ENCODE measurements around the gene SGF29.
"Not testable (repeated sequence)": the region's sequence is repeated elsewhere in the genome, so short reads cannot be mapped to it uniquely, and the experiment has no call there.

SGF29 gene

DNA sequence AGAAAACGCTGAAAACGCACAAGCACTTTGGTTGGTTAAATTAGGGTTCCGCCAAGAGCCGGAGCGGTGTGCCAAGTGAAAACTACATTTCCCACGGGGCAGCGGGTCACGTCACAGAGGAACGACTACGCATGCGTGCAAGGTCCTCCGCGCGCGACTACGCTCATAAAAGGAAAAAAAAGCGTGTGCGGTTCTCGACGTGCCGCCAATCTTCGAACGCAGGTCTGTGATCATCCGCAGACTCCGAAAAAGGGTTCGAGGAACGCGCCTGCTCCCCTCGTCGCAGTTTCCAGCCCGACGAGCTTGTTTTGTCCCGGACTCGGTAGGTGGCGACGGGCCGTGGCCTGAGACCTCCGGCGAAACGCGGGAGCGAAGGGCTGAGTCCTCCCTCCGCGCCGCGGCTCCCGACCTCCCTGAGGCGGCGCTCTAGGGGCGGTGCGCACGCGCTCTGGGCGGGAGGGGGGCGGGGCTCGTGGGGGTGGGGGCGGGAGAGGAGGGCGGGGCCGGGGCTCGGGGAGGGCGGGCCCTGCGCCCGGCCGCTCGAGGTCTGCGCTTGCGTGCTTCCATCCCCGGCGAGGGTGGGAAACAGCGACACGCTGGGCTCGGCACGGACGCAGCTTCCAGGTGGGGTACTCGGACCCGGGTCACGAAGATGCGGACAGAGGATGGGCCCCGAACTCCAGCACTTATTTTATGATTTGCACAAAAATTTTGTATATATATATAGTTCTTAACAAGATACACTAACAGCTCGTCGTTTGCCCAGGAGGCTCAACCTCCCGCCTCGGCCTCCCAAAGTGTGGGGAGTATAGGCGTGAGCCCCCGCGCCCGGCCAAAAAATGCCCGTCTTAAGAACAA lies at the start of gene SGF29:
SGF29 (plus strand) TSS at position 145 of the 858 bp plus-strand sequence. CDS start 27,150 bp downstream, outside the sequence.
- DNase-seq: peak; percentile 86 to 91

DNA sequence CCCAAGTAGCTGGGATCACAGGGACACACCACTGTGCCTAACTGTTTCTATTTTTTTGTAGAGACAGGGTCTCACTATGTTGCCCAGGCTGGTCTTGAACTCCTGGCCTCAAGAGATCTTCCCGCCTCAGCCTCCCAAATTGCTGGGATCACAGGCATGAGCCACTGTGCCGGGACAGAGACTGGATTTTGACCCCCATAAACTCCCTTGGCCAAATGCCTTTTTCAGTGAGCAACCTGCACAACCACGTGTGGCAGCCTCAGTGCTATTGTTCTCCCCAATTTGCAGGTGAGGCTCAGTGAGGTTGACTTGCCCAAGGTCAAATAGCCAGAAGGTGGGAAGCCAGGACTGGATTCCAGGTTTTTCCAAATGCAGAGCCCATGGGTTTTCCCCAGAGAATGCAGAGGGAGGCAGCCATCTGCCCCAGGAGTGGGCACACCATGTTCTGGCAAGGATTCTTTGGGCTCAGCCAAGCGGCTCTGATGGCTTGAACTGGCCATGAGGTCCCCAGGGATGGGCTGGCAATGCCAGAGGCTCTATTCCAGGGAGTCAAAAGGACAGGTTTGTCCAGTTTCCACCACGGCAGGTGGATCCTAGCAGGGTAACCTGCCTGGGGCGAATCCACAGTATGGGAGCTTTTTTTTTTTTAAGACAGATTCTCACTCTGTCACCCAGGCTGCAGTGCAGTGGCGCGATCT lies 48.9 kb upstream of the SGF29 start:
- no peak for DNase-seq

DNA sequence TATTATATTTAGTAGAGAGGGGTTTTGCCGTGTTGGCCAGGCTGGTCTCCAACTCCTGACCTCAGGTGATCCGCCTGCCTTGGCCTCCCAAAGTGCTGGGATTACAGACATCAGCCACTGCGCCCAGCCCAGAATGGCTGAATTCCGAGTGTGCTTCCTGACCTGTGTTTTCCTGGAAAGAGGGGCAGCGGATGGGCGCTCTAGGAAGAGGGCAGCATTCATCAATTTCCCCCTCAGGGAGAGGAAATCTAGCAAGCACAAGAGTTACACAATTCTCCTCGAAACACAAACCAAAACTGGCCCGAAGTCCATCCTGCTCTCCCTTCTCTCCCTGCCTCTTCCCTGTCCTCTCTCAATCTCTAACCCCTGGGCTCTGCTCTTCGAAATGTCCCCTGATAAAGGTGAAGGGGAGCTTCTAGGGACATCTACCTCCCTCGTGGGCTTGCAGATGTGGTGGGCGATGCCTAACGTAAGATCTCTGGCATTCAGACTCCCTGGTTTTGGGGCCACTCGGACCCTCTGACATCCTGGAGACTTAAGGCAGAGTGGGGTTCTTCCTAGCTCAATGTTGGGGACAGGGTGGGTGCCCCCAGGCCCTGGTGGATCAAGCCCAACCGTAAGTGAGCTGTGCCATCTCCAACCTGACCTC lies 48.1 kb upstream of the SGF29 start:
- no peak for DNase-seq

DNA sequence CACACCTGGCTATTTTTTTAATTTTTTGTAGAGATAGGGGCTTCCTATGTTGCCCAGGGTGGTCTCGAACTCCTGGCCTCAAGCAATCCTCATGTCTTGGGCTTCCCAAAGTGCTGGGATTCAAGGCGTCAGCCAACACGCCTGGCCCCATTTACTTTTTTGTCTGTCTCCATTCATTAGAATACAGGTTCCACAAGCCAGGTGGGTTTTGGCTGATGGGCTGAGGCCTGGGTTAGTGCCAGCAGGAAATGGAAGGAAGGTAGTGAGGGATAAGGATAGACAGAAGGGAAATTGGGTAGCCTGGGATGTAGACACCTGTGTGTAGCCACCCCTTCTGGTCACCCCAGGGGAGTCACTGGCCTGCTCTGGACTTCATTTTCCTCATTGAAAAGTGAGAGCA lies 42.7 kb upstream of the SGF29 start:
- DNase-seq: no peak

DNA sequence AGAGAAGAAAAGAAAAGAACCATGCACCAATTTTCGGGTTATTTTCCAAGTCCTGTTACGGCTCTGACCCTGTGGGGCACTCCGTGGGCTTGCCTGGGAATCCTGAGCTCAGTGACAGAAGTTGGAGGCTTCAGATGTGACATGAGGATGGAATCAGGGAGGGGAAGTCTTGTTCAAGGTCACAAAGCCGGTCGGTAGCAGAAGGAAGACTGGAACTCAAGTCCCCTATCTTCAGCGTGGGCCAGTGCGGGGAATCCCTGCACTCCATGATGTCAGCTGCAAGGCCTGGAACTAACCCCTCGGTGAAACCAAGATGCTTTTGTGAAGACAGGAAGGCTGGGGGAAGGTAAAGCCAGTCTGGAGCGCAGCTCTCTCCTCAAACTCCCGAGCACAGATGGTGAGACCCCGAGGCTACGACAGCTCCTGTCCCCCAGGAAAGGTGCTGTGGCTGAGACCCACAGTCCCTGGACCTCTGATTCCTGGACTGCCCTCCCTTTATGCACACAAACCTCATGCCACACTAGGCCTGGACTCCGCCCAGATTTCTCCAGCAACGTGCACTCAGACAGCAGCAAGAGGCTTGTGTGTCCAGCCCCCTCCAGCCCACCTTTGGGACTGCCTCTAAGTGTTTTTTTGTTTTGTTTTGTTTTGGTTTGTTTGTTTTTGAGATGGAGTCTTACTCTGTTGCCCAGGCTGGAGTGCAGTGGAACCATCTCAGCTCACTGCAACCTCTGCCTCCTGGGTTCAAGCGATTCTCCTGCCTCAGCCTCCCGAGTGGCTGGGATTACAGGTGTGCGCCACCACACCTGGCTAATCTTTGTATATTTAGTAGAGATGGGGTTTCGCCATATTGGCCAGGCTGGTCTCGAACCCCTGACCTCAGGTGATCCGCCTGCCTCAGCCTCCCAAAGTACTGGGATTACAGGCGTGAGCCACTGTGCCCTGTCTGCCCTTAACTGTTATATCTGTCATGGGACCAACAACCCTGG lies 41.6 kb upstream of the SGF29 start:
- DNase-seq: no peak

DNA sequence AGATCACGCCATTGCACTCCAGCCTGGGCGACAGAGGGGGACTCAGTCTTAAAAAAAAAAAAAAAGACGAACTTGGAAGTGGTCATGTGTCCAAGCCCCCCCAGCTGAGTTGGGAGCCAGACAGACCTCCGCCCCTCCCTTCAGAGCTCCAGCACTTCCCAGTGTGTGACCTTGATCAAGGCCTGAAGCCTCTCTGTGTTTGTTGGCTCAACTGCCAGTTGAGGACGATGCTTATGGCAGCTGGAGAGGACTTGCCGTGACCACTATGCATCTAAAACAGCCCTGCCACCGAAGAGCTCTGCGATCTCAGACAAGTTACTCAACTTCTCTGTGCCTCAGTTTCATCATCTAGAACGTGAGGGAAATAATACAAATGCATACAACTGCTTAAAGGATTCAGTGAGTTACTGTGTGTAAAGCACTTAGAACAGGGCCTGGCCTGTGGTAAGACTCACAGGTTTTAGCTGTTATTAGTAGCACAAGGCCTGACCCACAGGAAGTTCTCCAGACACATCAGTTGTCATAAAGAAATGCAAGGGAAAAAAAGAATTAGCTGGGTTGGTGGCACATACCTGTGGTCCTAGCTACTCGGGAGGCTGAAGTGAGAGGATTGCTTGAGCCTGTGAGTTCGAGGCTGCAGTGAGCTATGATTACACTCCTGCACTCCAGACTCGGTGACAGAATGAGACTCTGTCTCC lies 40.1 kb upstream of the SGF29 start:
- no peak for DNase-seq

DNA sequence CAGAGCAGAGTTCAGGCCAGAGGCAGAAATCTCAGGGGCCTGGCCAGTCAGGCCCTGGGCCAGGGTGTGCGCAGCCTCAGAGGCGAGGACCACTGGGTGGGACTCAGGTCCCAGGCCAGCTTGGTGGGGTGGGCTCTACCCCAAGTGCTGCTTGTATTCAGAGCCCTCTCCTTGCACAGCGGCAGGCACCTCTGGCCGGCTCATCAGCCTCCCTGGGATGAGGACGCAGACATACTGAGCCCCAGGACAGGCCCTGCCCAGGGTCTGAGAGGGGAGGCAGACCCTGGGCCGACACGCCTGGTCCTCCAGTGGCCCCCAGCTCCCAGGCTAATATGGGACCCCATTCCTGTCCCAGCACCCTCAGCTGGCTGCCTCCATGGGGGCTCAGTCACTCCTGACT lies 39.5 kb upstream of the SGF29 start:
- no peak for DNase-seq

DNA sequence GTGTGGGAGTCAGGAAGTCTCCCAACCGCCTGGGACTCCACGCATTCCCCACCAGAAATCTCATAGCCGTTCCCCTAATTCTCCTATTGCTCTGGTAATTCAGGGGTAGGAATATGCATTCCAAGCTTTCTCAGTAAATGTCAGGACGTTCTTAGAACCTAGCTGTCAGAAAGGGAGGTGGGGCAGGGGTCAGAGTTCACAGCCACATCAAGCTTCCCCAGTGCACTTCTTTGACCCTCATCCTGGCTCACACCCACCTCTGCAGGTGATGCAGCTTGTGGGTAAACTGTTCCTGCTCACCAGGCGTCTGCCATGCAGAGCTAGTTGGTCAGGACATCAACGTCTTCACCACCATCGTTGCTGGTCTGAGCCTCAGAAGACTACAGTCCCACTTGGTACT lies 33.0 kb upstream of the SGF29 start:
- no peak for DNase-seq

DNA sequence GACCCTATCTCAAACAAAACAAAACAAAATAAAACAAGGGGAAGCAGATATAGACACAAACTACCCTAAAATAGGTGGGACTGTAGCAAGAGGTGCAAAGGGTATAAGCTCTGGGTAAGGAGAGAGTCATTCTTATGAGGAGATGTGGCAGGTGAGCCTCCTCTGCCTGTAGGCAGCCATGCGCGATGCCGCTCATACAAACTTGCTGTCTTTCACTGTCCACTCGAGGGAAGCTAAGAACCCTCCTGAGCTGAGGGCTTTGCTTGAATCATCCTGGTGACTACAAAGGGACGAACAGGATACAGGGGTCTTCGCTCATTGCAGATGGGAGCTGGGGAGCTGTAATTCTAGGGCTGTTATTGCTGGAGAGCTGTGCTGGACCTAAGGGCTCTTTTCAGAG lies 32.3 kb upstream of the SGF29 start:
- no peak for DNase-seq

DNA sequence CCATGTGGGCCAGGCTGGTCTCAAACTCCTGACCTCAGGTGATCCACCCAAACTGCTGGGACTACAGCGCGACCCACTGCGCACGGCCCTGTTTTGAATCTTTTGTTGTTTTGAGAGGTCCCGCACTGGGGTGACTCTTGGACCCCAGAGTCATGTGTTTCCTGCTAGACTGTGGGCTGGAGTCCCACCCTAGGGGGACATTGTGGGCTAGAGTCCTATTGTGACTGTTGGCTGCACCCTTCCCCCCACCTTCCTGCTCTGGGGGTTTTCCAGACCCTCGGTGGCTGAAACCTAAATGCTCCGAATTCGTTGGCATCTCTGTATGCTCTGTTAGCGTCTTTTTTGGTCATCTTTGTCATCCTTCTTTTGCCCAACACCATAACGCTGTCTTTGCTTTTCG lies 30.9 kb upstream of the SGF29 start:
- DNase-seq: no peak

DNA sequence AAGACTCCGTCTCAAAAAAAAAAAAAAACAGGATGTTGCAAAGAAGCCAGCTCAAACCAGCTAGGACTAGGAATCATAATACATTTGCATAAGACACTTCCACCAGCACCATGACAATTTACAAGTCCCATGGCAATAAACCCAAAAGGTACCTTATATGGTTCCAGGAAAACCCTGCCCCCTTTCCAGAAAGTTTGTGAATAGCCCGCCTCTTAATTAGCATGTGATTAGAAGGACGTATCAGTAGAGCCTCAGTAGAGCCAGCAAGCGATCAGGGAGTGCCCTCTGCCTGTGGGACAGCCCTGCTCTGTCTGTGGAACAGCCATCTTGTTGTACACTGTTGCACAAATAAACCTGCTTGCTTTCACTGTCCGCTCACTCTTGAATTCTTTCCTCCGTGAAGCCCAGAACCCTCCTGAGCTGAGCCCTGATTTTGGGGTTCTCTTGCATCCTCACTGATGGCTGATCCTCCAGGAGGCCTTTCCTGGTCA lies 29.0 kb upstream of the SGF29 start:
- no peak for DNase-seq

DNA sequence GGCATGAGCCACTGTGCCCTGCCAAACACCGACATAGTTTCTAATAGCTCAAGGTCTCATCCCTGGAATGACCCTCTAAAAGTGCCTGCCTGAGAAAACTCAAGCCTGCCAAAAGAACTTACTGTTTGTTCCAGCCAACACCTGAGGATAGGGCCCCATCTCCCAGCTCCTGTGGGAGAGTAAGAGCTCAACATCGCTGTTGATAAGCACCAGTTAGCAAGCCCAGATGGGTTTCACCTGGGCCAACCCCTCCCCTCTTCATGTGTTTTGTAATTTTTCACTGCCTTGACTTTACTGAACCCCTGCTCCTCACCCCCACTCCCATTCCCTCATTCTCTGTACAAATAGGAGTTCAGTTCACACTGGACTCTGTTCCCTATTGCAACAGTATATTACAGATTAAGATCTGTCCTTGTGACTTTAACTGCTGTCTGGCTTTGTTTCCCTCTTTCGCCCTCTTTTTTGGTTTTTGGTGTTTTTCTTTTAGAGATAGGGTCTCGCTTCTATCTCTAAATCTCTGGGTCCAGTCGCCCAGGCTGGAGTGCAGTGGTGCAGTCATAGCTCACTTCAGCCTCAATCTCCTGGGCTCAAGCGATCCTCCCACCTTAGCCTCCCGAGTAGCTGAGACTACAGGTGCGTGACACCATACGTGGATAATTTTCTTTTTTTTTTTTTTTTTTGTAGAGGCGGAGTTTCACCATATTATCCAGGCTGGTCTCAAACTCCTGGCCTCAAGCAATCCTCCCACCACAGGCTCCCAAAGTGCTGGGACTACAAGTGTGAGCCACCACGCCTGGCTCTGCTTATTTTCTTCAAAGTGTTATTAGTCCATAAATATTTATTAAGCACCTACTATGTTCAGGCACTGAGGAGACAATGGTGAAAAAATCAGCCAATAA lies 27.3 kb upstream of the SGF29 start:
- no peak for DNase-seq

DNA sequence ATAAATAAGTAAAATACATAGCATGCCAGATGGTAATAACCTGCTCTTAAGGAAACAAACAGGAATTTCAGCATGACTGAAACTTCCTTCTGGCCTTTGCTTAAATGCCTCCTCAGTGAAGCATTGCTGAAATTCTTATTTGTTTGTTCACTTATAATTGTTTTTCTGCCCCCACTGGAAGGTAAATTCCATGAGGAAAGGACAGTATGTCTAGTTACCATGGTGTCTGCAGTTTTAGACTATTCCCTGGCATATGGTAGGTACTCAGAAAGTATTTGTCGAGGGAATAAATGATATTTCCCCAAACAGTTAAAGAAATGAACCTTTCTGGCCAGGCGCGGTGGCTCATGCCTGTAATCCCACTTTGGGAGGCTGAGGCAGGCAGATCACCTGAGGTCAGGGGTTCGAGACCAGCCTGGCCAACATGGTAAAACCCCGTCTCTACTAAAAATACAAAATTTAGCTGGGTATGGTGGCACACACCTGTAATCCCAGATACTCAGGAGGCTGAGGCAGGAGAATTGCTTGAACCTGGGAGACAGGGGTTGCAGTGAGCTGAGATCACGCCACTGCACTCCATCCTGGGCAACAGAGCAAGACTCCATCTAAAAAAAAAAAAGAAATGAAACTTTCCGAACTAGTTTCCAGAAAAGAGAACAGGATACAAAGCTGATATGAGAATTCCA lies 26.5 kb upstream of the SGF29 start:
- not testable (repeated sequence) for DNase-seq

DNA sequence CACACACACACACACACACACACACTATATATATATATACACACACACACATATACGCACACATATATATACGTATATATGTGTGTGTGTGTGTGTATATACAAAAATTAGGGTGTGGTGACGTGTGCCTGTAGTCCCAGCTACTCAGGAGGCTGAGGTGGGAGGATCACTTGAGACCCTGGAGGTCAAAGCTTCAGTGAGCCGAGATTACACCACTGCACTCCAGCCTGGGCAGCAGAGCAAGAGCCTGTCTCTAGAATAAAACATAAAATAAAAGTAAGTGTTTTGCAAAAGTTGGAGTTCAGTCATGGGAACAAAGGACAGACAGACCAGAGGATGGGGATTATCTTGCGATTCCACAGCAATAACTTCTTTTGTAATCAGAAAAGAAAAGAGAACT lies 25.7 kb upstream of the SGF29 start:
- no peak for DNase-seq

DNA sequence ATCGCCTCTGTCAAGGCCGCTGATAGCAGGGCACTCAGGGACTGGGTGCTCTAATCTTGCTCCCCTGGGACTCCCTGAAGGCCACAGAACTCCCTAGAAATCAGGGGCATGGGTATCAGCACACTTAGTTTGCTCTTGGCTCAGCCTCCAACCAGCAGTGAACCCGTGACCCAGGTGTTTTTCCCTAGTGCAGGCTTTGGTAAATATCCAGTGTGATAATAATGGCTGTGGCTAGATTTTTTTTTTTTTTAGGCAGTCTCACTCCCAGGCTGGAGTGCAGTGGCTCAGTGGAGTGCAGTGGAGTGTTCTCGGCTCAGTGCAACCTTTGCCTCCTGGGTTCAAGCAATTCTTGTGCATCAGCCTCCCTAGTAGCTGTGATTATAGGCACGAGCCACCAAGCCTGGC lies 25.3 kb upstream of the SGF29 start:
- no peak for DNase-seq

DNA sequence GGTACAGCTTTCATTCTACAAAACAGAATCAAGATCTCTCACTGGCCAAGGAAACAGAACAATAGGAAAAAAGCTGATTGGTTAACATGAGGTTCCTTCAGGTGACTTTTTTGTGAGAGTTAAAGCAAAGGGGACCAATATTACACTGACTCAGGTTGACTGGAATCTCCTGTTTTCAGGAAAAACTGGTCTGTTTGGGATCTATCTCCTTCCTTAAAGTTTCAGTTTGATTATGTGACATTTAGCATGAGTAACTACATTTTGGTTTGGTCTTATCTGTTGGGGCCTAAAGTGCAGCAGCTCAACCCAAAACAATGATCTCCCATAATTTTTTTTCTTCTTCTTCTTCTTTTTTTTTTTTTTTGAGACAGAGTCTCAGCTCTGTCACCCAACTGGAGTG lies 24.6 kb upstream of the SGF29 start:
- DNase-seq: no peak

DNA sequence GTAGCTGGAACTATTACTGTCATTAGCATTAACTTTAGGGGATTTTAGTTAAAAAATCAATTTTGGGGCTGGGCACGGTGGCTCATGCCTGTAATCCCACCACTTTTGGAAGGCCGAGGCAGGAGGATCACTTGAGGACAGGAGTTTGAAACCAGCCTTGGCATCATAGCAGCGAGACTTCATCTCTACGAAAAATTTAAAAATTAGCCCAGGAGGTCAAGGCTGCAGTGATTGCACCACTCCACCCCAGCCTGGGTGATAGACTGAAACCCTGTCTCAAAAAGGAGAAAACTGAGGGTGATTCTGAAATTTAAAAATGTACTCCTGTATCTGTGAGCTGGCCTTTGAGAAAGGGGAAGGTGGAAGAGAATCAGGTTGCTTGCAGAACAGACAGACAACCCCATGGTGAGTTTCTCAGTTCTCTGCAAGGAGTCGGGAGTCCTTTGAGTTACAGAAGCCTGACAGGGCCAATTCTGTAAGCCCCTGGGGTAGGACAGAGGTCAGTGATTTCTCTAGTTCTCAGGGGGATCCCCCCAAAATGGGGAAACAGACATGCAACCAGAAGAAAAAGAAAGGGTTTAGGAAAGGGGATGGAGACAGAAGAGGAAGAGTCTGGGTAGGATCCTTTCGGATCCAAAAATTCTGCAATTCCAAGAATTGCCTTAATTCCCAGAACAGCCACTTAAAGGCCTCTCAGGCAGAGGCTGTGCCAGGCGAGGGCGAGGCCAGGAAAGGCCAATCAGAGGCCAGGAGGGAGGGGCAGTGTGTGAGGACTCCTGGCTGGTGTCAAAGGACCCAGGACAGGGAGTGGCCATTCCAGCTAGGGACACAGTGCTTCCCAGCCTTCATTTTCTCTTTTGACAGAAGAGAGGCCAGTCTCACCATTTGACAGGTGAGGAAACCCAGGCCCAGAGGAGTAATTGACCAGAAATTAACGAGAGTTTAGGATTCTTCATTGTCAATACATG lies 21.7 kb upstream of the SGF29 start:
- DNase-seq: no peak

DNA sequence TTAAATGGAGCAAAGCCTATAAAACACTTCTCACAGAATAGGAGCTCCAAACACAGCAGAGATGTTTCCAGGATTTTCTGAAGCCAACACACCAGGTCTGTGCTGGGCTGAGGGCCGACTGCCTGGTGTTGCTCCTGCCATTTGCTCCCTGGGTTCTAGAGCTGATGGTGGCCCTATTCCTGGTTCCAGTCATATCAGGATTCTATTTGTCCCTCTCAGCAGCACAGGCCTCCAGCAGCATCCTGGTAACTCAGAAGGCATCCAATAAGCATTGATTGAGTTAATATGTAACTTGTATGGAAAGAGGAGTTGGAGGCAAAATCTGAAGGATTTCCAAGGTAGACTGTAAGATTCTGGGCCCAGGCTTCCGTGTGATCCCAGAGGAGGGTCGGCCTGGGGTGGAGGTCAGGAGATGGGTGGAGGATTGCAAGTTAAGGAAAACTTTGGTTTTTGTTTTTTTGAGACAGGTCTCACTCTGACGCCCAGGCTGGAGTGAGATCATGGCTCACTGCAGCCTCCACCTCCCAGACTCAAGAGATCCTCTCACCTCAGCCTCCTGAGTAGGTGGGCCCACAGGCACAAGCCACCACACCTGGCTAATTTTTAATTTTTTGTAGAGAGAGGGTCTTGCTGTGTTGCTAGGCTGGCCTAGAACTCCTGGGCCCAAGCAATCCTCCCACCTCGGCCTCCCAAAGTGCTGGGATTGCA lies 20.6 kb upstream of the SGF29 start:
- no peak for DNase-seq

Measured in bone marrow (tissue), 2 donors.